WERI-Rb-1 (cell line): ENCODE measurements around the gene IGFBP4.
"Not testable (repeated sequence)": the region's sequence is repeated elsewhere in the genome, so short reads cannot be mapped to it uniquely, and the experiment has no call there.

Experiments used
- DNase-seq: peaks from one replicate; pipeline ENCODE4 v3.0.0-alpha.2; 2020
- H3K27ac ChIP-seq: fragments of 250-450 bp; sonication (Bioruptor Pico); 2 replicates; pipeline ENCODE4 v1.5.1; 2020; ENCODE audit warnings: mild to moderate bottlenecking, moderate library complexity
- H3K27me3 ChIP-seq: fragments of 250-450 bp; sonication (Bioruptor Pico); 2 replicates; pipeline ENCODE4 v1.5.1; 2021; ENCODE audit warnings: mild to moderate bottlenecking, low read depth, moderate library complexity; ENCODE audit not compliant: insufficient read depth, severe bottlenecking
- H3K36me3 ChIP-seq: fragments of 250-450 bp; sonication (Bioruptor Pico); 2 replicates; pipeline ENCODE4 v1.5.1; 2020; ENCODE audit warnings: mild to moderate bottlenecking, moderate library complexity
- H3K4me3 ChIP-seq: 2 replicates; pipeline ENCODE4 v1.5.1; 2011; ENCODE audit warnings: low read depth, mild to moderate bottlenecking, control low read depth, low read length
- H3K9me3 ChIP-seq: fragments of 250-450 bp; sonication (Bioruptor Pico); 2 replicates; pipeline ENCODE4 v1.5.1; 2021; ENCODE audit warnings: mild to moderate bottlenecking, moderate library complexity; ENCODE audit not compliant: severe bottlenecking
- TF ChIP-seq, protein P1 (sequence below): IDR thresholded peaks from 2 replicates; pipeline ENCODE4 v1.5.1; 2011; ENCODE audit warnings: low read depth, mild to moderate bottlenecking, control low read depth, inconsistent platforms, low read length

IGFBP4 gene

DNA sequence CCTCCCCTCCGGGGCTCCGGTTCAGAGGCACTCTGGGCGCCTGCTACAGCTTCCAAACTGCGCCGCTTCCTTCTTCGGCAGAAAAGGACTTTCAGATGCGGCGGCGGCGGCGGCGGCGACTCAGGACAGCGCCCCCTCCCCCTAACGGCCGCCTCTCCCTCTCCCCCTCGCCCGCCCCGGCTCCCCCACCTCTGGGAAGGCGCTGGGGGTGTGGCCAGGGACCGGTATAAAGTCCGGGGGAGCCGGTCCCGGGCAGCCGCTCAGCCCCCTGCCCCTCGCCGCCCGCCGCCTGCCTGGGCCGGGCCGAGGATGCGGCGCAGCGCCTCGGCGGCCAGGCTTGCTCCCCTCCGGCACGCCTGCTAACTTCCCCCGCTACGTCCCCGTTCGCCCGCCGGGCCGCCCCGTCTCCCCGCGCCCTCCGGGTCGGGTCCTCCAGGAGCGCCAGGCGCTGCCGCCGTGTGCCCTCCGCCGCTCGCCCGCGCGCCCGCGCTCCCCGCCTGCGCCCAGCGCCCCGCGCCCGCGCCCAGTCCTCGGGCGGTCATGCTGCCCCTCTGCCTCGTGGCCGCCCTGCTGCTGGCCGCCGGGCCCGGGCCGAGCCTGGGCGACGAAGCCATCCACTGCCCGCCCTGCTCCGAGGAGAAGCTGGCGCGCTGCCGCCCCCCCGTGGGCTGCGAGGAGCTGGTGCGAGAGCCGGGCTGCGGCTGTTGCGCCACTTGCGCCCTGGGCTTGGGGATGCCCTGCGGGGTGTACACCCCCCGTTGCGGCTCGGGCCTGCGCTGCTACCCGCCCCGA lies at the start of gene IGFBP4:
TSS of gene IGFBP4 (plus strand) at position 255 of the 792 bp plus-strand sequence. CDS start at position 541, 286 bp downstream.
- Histone ChIP-seq H3K27me3 (no peaks in the 10 kb centered on the region), H3K36me3 (no peaks in the 10 kb centered on the region), H3K27ac (peak within 1 kb of the TSS; percentile 67), H3K4me3 (peak within 1 kb of the TSS; percentile 49), H3K9me3 (no peaks in the 10 kb centered on the region)
- TF ChIP-seq, protein P1, sequence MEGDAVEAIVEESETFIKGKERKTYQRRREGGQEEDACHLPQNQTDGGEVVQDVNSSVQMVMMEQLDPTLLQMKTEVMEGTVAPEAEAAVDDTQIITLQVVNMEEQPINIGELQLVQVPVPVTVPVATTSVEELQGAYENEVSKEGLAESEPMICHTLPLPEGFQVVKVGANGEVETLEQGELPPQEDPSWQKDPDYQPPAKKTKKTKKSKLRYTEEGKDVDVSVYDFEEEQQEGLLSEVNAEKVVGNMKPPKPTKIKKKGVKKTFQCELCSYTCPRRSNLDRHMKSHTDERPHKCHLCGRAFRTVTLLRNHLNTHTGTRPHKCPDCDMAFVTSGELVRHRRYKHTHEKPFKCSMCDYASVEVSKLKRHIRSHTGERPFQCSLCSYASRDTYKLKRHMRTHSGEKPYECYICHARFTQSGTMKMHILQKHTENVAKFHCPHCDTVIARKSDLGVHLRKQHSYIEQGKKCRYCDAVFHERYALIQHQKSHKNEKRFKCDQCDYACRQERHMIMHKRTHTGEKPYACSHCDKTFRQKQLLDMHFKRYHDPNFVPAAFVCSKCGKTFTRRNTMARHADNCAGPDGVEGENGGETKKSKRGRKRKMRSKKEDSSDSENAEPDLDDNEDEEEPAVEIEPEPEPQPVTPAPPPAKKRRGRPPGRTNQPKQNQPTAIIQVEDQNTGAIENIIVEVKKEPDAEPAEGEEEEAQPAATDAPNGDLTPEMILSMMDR = peak; percentile 91
- DNase-seq = peak; percentile 92

DNA sequence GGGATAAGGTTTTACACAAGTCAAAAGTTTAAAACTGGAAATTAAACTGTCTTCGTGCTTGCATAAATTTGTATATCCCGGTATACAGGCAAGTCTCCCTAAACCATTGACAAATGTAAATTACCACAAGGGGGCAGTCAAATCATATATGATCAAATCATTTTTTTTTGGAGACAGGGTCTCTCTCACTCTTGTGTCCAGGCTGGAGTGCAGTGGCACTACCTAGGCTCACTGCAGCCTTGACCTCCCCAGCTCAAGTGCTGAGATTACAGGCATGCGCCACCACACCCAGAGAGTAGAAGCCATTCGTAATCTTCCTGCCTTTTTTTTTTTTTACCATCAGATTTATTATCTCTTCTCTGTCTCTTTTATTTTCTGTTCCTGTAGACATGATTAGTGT lies 44.1 kb upstream of the IGFBP4 start:
- H3K27me3 ChIP-seq = no peaks in the 10 kb centered on the region
- H3K27ac ChIP-seq = no peak overlapping the region
- DNase-seq = no peak
- TF ChIP-seq, protein P1 = peak; percentile 40; the same call in 1 of the 2 replicates
- H3K9me3 ChIP-seq = no peaks in the 10 kb centered on the region
- no peak overlapping the region for H3K4me3 ChIP-seq
- peaks cover 100% of the 10 kb centered on the region for H3K36me3 ChIP-seq

DNA sequence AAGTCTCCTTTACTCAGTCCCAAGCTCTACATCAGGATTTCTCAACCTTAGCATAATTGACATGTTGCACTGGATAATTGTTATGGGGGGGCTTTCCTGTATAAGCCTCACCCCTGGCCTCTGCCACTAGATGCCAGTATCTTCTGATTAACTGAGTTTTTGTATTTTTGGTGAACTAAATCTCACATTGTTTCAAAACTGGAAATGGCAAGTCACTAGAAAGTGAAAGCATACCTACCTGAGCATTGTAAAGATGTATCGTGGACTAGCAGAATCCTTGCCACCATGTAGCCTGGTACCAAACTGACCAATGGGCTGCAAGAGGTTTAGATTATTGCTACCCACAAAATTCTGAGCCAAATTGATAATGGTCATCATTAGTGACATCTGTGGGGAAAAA lies 40.6 kb upstream of the IGFBP4 start:
- Histone ChIP-seq H3K27ac (no peak overlapping the region), H3K4me3 (no peak overlapping the region), H3K9me3 (no peaks in the 10 kb centered on the region), H3K27me3 (no peaks in the 10 kb centered on the region), H3K36me3 (peaks cover 100% of the 10 kb centered on the region)
- TF ChIP-seq, protein P1 = no peak
- no peak for DNase-seq

DNA sequence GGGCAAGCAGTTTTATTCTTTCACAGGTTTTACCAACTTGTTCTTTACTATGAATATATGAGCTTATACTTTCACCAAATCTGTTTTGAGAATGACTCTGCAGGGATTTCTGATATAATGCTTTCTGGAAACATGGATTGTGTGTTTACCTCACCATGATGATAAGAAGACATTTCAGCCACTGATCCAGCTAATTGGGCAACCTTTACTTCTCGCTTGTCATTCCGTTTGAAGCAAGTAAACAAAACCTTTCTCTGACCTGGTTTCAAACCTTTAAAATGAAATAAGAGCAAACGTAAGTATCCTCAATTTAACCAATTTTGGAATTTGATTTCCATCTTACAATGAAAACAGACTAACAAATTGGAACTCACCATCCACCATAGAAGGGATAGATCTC lies 39.2 kb upstream of the IGFBP4 start:
- Histone ChIP-seq H3K27me3 (no peaks in the 10 kb centered on the region), H3K4me3 (no peak overlapping the region), H3K36me3 (peaks cover 100% of the 10 kb centered on the region), H3K27ac (no peak overlapping the region), H3K9me3 (no peaks in the 10 kb centered on the region)
- TF ChIP-seq, protein P1 = no peak
- no peak for DNase-seq

GRCh38 chr17:40407460-40407859 lies 35.8 kb upstream of the IGFBP4 start:
- Histone ChIP-seq H3K9me3 (no peaks in the 10 kb centered on the region), H3K36me3 (peaks cover 98% of the 10 kb centered on the region), H3K4me3 (no peak overlapping the region), H3K27me3 (no peaks in the 10 kb centered on the region), H3K27ac (no peak overlapping the region)
- TF ChIP-seq, protein P1 = no peak
- no peak for DNase-seq

- not testable (repeated sequence) for H3K9me3 ChIP-seq, H3K27me3 ChIP-seq, H3K27ac ChIP-seq, DNase-seq, H3K4me3 ChIP-seq
- H3K36me3 ChIP-seq = peaks cover 98% of the 10 kb centered on the region
Observed at GRCh38 chr17:40409540-40409939, 33.7 kb upstream of the IGFBP4 start.
